Activated naive CD4-positive, alpha-beta T cell treated with anti-CD3 and anti-CD28 coated beads, Interleukin-2, amount 50 U/mL, for 72 hours (primary cell): Measurements from ENCODE around the gene PTPRB. TPM values are rescaled to one million over a fixed set of nuclear protein-coding genes. Genes with fewer than 3 reads are reported as not detected.
"Not testable (repeated sequence)": the region's sequence is repeated elsewhere in the genome, so short reads cannot be mapped to it uniquely, and the experiment has no call there.

ENCODE experiments used
- ATAC-seq, 2 donors: fragments of 150-1000 bp; cut with Tn5 transposase; 2 replicates each; pipeline ENCODE4 v1.10.0; 2021; ENCODE audit warnings: mild to moderate bottlenecking in 2 of 2, moderate library complexity in 2 of 2
- DNase-seq, 2 donors: peaks; one replicate each; pipeline ENCODE4 v3.0.0; 2021 to 2022; ENCODE audit warnings: low spot score in 2 of 2
- H3K27ac Mint-ChIP-seq, 2 donors: one replicate each; pipeline ENCODE4 v1.8.0; 2022; ENCODE audit warnings: mild to moderate bottlenecking in 2 of 2, mixed read lengths in 2 of 2
- H3K36me3 Mint-ChIP-seq, 2 donors: one replicate each; pipeline ENCODE4 v1.8.0; 2022; ENCODE audit warnings: mixed read lengths in 2 of 2
- H3K9me3 Mint-ChIP-seq, 2 donors: one replicate each; pipeline ENCODE4 v1.8.0; 2022; ENCODE audit warnings: mixed read lengths in 2 of 2
- total RNA-seq, 2 donors: library from RNA; stranded (reverse); gene quantifications; one replicate each; pipeline ENCODE4 v1.2.3, GENCODE V29; 2022

The PTPRB gene
- total RNA-seq, 2 donors from 2014 or later: not detected

- ATAC-seq: no peak
- H3K36me3 Mint-ChIP-seq: no peaks in the 10 kb centered on the region
- H3K9me3 Mint-ChIP-seq: peaks cover 3 to 5% of the 10 kb centered on the region in 2 donors
- H3K27ac Mint-ChIP-seq: no peak overlapping the region
- no peak for DNase-seq
Measured at GRCh38 chr12:70535896-70536374, 101.3 kb downstream of the PTPRB start.

GRCh38 chr12:70534466-70534865 is 102.8 kb downstream of the PTPRB start:
- DNase-seq (no peak), ATAC-seq (no peak)

GRCh38 chr12:70529647-70530046 is 107.6 kb downstream of the PTPRB start:
- no peak for DNase-seq
- Mint-ChIP-seq H3K36me3 (no peaks in the 10 kb centered on the region), H3K9me3 (peaks cover 0 to 3% of the 10 kb centered on the region in 2 donors), H3K27ac (no peak overlapping the region)
- no peak for ATAC-seq

More at GRCh38 chr12:70534466-70534865, 102.8 kb downstream of the PTPRB start:
- Mint-ChIP-seq H3K36me3 (no peaks in the 10 kb centered on the region), H3K27ac (no peak overlapping the region), H3K9me3 (peaks cover 3 to 5% of the 10 kb centered on the region in 2 donors)

GRCh38 chr12:70520847-70521246 is 116.4 kb downstream of the PTPRB start:
- ATAC-seq (no peak), DNase-seq (no peak)
- H3K36me3 Mint-ChIP-seq: no peaks in the 10 kb centered on the region
- no peak overlapping the region for H3K27ac Mint-ChIP-seq
- no peaks in the 10 kb centered on the region for H3K9me3 Mint-ChIP-seq

GRCh38 chr12:70513426-70513825 is 123.8 kb downstream of the PTPRB start:
- ATAC-seq (no peak), DNase-seq (no peak)
- no peaks in the 10 kb centered on the region for H3K9me3 Mint-ChIP-seq
- no peaks in the 10 kb centered on the region for H3K36me3 Mint-ChIP-seq
- H3K27ac Mint-ChIP-seq: no peak overlapping the region

GRCh38 chr12:70508178-70508577 is 129.1 kb downstream of the PTPRB start:
- Mint-ChIP-seq H3K9me3 (peaks cover 0 to 4% of the 10 kb centered on the region in 2 donors), H3K27ac (no peak overlapping the region), H3K36me3 (peaks cover 0 to 6% of the 10 kb centered on the region in 2 donors)
- no peak for ATAC-seq
- DNase-seq: no peak

- peaks cover 0 to 4% of the 10 kb centered on the region in 2 donors for H3K9me3 Mint-ChIP-seq
- peaks cover 0 to 6% of the 10 kb centered on the region in 2 donors for H3K36me3 Mint-ChIP-seq
- H3K27ac Mint-ChIP-seq: no peak overlapping the region
- DNase-seq (no peak), ATAC-seq (no peak)
Measured at GRCh38 chr12:70507442-70507841, 129.8 kb downstream of the PTPRB start.

- Mint-ChIP-seq H3K9me3 (peaks cover 14 to 20% of the 10 kb centered on the region in 2 donors), H3K27ac (no peak overlapping the region), H3K36me3 (peaks cover 0 to 7% of the 10 kb centered on the region in 2 donors)
- DNase-seq (no peak), ATAC-seq (no peak)
Measured at GRCh38 chr12:70497508-70497907, 139.7 kb downstream of the PTPRB start.

- not testable (repeated sequence) for H3K27ac Mint-ChIP-seq, DNase-seq, H3K36me3 Mint-ChIP-seq, ATAC-seq, H3K9me3 Mint-ChIP-seq
Measured at GRCh38 chr12:70492904-70493303, 144.3 kb downstream of the PTPRB start.

- DNase-seq, H3K36me3 Mint-ChIP-seq, ATAC-seq: not testable (repeated sequence)
Measured at GRCh38 chr12:70490928-70491327, 146.3 kb downstream of the PTPRB start.

GRCh38 chr12:70487440-70487839 is 149.8 kb downstream of the PTPRB start:
- no peaks in the 10 kb centered on the region for H3K9me3 Mint-ChIP-seq
- no peak overlapping the region for H3K27ac Mint-ChIP-seq
- no peak for DNase-seq
- H3K36me3 Mint-ChIP-seq: no peaks in the 10 kb centered on the region
- no peak for ATAC-seq

More at GRCh38 chr12:70490928-70491327, 146.3 kb downstream of the PTPRB start:
- H3K27ac Mint-ChIP-seq, H3K9me3 Mint-ChIP-seq: not testable (repeated sequence)

- no peaks in the 10 kb centered on the region for H3K9me3 Mint-ChIP-seq
- no peak overlapping the region for H3K27ac Mint-ChIP-seq
- ATAC-seq (no peak), DNase-seq (no peak)
- no peaks in the 10 kb centered on the region for H3K36me3 Mint-ChIP-seq
Measured at GRCh38 chr12:70486588-70486987, 150.6 kb downstream of the PTPRB start.

GRCh38 chr12:70485704-70486103 is 151.5 kb downstream of the PTPRB start:
- H3K36me3 Mint-ChIP-seq: no peaks in the 10 kb centered on the region
- no peaks in the 10 kb centered on the region for H3K9me3 Mint-ChIP-seq
- ATAC-seq (no peak), DNase-seq (no peak)
- H3K27ac Mint-ChIP-seq: no peak overlapping the region

- no peak for ATAC-seq
- Mint-ChIP-seq H3K9me3 (no peaks in the 10 kb centered on the region), H3K27ac (no peak overlapping the region), H3K36me3 (no peaks in the 10 kb centered on the region)
- no peak for DNase-seq
Measured at GRCh38 chr12:70484464-70484863, 152.8 kb downstream of the PTPRB start.

- no peak for ATAC-seq
- Mint-ChIP-seq H3K36me3 (no peaks in the 10 kb centered on the region), H3K27ac (no peak overlapping the region), H3K9me3 (no peaks in the 10 kb centered on the region)
- no peak for DNase-seq
Measured at GRCh38 chr12:70482764-70483163, 154.5 kb downstream of the PTPRB start.

- Mint-ChIP-seq H3K36me3 (peaks cover 0 to 5% of the 10 kb centered on the region in 2 donors), H3K9me3 (peaks cover 0 to 8% of the 10 kb centered on the region in 2 donors), H3K27ac (no peak overlapping the region)
- no peak for DNase-seq
- no peak for ATAC-seq
Measured at GRCh38 chr12:70469221-70469820, 167.9 kb downstream of the PTPRB start.

- ATAC-seq (no peak), DNase-seq (no peak)
- Mint-ChIP-seq H3K27ac (no peak overlapping the region), H3K9me3 (peaks cover 0 to 14% of the 10 kb centered on the region in 2 donors), H3K36me3 (peaks cover 0 to 10% of the 10 kb centered on the region in 2 donors)
Measured at GRCh38 chr12:70468741-70469140, 168.5 kb downstream of the PTPRB start.
